ENCODE measurements around the gene GABBR1.

DNA sequence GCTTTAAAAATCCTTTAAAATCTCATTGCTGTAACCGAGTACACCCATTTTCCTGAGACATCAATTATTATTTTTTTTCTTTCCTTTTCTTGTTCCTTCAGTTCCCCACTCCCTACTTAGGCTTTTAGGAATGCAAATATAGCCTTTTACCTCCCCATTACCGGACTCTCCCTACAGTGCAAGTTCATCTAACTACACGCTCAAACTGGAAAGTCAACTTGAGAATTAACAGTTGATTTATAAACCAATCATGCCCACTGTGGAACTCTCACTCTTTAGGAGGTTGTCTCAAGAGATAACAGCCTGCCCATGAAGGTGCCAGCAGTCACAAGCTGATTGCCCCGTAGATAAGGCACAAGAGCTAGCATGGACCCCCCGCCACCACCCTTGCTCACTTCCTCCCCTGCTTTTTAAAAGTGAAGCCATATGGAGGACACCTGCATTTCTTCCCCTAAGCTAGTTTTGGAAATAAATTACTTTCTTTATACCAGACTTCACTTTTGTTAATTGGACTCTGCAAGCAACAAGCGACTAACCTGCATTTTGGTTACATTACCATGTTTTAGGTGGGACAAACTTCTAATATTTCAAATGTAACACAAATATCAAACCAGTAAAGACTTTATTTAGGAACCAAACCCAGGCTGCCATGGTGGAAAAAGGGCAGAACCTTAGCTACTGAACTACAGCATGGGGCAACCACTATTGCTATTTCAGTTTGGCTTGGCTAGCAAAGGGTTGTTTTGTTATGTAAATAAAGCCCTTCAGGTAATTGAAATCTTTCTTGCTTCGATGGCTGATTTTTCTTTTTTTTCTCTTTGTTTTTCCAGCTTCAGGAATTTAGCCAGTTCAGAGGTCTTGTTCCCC is 108.3 kb downstream of the GABBR1 start:
- no peak for TF ChIP-seq POLR2A (IDR thresholded peaks at IDR 0.05)
- TF ChIP-seq, protein P1, sequence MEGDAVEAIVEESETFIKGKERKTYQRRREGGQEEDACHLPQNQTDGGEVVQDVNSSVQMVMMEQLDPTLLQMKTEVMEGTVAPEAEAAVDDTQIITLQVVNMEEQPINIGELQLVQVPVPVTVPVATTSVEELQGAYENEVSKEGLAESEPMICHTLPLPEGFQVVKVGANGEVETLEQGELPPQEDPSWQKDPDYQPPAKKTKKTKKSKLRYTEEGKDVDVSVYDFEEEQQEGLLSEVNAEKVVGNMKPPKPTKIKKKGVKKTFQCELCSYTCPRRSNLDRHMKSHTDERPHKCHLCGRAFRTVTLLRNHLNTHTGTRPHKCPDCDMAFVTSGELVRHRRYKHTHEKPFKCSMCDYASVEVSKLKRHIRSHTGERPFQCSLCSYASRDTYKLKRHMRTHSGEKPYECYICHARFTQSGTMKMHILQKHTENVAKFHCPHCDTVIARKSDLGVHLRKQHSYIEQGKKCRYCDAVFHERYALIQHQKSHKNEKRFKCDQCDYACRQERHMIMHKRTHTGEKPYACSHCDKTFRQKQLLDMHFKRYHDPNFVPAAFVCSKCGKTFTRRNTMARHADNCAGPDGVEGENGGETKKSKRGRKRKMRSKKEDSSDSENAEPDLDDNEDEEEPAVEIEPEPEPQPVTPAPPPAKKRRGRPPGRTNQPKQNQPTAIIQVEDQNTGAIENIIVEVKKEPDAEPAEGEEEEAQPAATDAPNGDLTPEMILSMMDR (IDR thresholded peaks at IDR 0.05): no peak
